SJSA1 (cell line): Measurements from ENCODE around the gene OR9I1. TPM values are rescaled to one million over a fixed set of nuclear protein-coding genes. Genes with fewer than 3 reads are reported as not detected.

ENCODE experiments used
- DNase-seq, 2 experiments: peaks; one replicate each; pipeline ENCODE4 v3.0.0-alpha.2; 2015 to 2020; ENCODE audit warnings: low spot score in 2 of 2, low read depth in 1 of 2
- H3K27ac ChIP-seq: fragments of 250-450 bp; sonication (Bioruptor Pico); 2 replicates; pipeline ENCODE4 v1.5.1; 2020; ENCODE audit warnings: mild to moderate bottlenecking, moderate library complexity
- H3K27me3 ChIP-seq: fragments of 250-450 bp; sonication (Bioruptor Pico); replicated peaks from 2 replicates; pipeline ENCODE4 v1.5.1; 2020; ENCODE audit warnings: mild to moderate bottlenecking, moderate library complexity
- H3K36me3 ChIP-seq: fragments of 250-450 bp; sonication (Bioruptor Pico); 2 replicates; pipeline ENCODE4 v1.5.1; 2020; ENCODE audit warnings: mild to moderate bottlenecking
- H3K4me1 ChIP-seq: fragments of 250-450 bp; sonication (Bioruptor Pico); replicated peaks from 2 replicates; pipeline ENCODE4 v1.6.1; 2021; ENCODE audit warnings: mild to moderate bottlenecking
- H3K4me3 ChIP-seq: fragments of 250-450 bp; sonication (Bioruptor Pico); 2 replicates; pipeline ENCODE4 v1.5.1; 2020; ENCODE audit warnings: mild to moderate bottlenecking
- H3K9me3 ChIP-seq: fragments of 250-450 bp; sonication (Bioruptor Pico); replicated peaks from 2 replicates; pipeline ENCODE4 v1.5.1; 2020; ENCODE audit warnings: mild to moderate bottlenecking
- total RNA-seq: library from RNA; depleted of rRNA; stranded (reverse); fragments of >200 nt; shearing (Covaris generic); gene quantifications from 2 replicates; pipeline ENCODE4 v1.2.3, GENCODE V29; 2014; rRNA removed

Gene OR9I1, protein sequence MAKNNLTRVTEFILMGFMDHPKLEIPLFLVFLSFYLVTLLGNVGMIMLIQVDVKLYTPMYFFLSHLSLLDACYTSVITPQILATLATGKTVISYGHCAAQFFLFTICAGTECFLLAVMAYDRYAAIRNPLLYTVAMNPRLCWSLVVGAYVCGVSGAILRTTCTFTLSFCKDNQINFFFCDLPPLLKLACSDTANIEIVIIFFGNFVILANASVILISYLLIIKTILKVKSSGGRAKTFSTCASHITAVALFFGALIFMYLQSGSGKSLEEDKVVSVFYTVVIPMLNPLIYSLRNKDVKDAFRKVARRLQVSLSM
- total RNA-seq: not detected in 2 replicates

DNA sequence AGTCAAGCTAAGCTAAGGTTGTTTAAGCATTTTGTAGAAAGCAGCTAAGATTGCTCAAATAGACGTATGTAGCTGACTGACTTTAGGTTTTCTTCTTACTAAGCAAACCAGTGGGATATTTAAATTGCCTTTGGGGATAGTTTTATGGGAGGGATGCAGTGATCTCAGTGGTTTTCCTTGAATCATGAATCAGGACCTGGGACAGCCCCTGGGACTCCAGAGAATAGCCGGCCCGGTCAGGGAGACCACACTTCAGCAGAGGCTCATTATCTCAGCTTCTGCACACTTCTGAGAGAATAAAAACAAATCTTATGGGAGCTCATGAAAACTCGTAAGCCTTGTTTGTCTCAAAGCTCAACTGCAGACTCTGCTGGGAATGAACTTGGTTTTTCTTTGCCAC, at the start of gene OR9I1:
Gene OR9I1, minus strand, starts transcription at position 62 of the 400 bp plus-strand sequence. CDS start 6,086 bp downstream, outside the sequence.
- DNase-seq: no peak
- Histone ChIP-seq H3K4me3 (no peak within 1 kb of the TSS), H3K27ac (no peak within 1 kb of the TSS), H3K36me3 (no peaks in the 10 kb centered on the region), H3K9me3 (no peaks in the 10 kb centered on the region), H3K4me1 (no peaks in the 10 kb centered on the region), H3K27me3 (no peaks in the 10 kb centered on the region; the same call in 1 of the 2 replicates)

DNA sequence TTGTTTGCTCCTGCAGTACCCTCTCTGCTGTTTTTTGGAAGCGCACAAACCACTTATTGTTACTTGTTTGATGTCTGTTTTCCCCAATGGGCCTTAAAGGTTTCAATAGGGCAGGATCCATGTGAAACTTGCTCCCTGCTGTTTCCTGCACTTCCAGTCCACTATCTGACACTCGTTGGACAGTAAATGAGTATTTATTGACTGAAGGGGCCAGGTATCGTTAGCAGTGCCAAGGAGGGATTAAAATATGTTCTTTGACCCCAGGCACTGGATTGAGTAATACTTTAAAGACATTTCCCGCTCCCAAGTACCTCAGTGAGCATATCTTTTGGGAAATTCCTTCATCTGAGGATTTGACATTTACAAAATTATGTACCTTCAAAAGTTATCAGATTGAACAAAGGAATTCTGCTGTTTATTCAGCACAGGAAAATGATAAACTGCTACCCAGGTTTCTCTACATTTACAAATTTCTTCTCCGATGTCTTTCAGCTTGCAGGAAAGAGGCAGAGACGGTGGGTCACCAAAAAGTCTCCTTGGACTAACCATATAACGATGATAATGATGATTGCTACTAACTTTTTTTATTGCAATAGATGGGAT, 40.3 kb upstream of the OR9I1 start:
- no peaks in the 10 kb centered on the region; the same call in 1 of the 2 replicates for H3K27me3 ChIP-seq
- H3K27ac ChIP-seq: no peak overlapping the region
- H3K4me1 ChIP-seq: no peaks in the 10 kb centered on the region
- no peak for DNase-seq
- H3K4me3 ChIP-seq: no peak overlapping the region
- no peaks in the 10 kb centered on the region for H3K36me3 ChIP-seq
- H3K9me3 ChIP-seq: no peaks in the 10 kb centered on the region

DNA sequence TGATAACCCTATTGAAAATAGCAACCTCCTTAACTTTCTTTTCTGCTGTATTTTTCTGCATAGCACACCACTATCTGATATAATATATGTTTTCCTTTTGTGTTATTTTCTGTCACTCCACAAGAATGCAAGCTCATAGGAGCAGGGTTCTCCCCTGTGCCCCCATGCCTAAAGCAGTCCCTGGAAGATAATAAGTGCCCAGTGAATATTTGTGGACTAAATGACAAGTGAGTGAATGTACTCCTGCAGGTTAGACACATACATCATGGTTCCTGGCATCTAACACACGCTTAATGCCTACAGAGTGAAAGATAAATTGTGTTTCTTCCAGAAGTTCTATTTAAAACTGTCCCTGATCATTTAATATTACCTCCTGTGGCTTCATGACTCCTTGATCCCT, 39.7 kb upstream of the OR9I1 start:
- H3K27me3 ChIP-seq: no peaks in the 10 kb centered on the region; the same call in 1 of the 2 replicates
- no peak for DNase-seq
- H3K27ac ChIP-seq: no peak overlapping the region
- no peak overlapping the region for H3K4me3 ChIP-seq
- H3K9me3 ChIP-seq: no peaks in the 10 kb centered on the region
- no peaks in the 10 kb centered on the region for H3K4me1 ChIP-seq
- H3K36me3 ChIP-seq: no peaks in the 10 kb centered on the region

GRCh38 chr11:58164389-58164788, 39.1 kb upstream of the OR9I1 start:
- no peaks in the 10 kb centered on the region for H3K36me3 ChIP-seq
- H3K27ac ChIP-seq: no peak overlapping the region
- no peaks in the 10 kb centered on the region for H3K4me1 ChIP-seq
- H3K9me3 ChIP-seq: no peaks in the 10 kb centered on the region
- no peaks in the 10 kb centered on the region; the same call in 1 of the 2 replicates for H3K27me3 ChIP-seq
- no peak for DNase-seq
- H3K4me3 ChIP-seq: no peak overlapping the region

GRCh38 chr11:58152781-58153180, 27.5 kb upstream of the OR9I1 start:
- Histone ChIP-seq H3K27me3 (0 out of 2 replicates have a peak, but pooled peaks cover 3% of the 10 kb centered on the region), H3K4me3 (no peak overlapping the region), H3K27ac (no peak overlapping the region), H3K4me1 (no peaks in the 10 kb centered on the region), H3K36me3 (no peaks in the 10 kb centered on the region), H3K9me3 (no peaks in the 10 kb centered on the region)
- DNase-seq: no peak

GRCh38 chr11:58142761-58143160, 17.4 kb upstream of the OR9I1 start:
- no peaks in the 10 kb centered on the region for H3K9me3 ChIP-seq
- H3K4me1 ChIP-seq: no peaks in the 10 kb centered on the region
- DNase-seq: no peak
- H3K36me3 ChIP-seq: no peaks in the 10 kb centered on the region
- no peaks in the 10 kb centered on the region for H3K27me3 ChIP-seq
- H3K27ac ChIP-seq: no peak overlapping the region
- no peak overlapping the region for H3K4me3 ChIP-seq

- no peak for DNase-seq
- H3K4me3 ChIP-seq: no peak overlapping the region
- no peak overlapping the region for H3K27ac ChIP-seq
- no peaks in the 10 kb centered on the region for H3K36me3 ChIP-seq
- no peaks in the 10 kb centered on the region for H3K4me1 ChIP-seq
- no peaks in the 10 kb centered on the region for H3K9me3 ChIP-seq
- H3K27me3 ChIP-seq: no peaks in the 10 kb centered on the region
Observed at GRCh38 chr11:58135171-58135570, 9.8 kb upstream of the OR9I1 start.

DNA sequence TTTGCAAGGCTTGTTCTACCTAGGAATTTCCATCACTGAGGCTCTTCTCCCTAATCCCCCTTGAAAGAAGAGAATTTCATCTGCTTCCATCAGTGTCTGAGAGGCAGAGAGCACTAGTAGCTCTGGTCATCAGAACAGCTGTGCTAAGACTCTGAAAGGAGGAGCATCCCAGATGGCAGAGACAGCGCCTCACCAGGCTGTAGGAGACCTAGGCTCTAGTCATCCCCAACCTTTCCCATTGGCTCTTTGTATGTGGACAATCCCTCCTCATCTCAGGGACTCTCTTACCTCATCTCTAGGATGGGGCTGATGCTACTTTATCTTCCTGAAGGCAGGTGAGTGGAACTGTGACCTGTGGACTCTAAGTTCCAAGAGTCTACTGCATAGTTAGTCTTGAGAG, 8.8 kb upstream of the OR9I1 start:
- no peak for DNase-seq
- H3K4me1 ChIP-seq: no peaks in the 10 kb centered on the region
- H3K27me3 ChIP-seq: no peaks in the 10 kb centered on the region
- no peak overlapping the region for H3K4me3 ChIP-seq
- H3K27ac ChIP-seq: no peak overlapping the region
- no peaks in the 10 kb centered on the region for H3K36me3 ChIP-seq
- H3K9me3 ChIP-seq: no peaks in the 10 kb centered on the region

DNA sequence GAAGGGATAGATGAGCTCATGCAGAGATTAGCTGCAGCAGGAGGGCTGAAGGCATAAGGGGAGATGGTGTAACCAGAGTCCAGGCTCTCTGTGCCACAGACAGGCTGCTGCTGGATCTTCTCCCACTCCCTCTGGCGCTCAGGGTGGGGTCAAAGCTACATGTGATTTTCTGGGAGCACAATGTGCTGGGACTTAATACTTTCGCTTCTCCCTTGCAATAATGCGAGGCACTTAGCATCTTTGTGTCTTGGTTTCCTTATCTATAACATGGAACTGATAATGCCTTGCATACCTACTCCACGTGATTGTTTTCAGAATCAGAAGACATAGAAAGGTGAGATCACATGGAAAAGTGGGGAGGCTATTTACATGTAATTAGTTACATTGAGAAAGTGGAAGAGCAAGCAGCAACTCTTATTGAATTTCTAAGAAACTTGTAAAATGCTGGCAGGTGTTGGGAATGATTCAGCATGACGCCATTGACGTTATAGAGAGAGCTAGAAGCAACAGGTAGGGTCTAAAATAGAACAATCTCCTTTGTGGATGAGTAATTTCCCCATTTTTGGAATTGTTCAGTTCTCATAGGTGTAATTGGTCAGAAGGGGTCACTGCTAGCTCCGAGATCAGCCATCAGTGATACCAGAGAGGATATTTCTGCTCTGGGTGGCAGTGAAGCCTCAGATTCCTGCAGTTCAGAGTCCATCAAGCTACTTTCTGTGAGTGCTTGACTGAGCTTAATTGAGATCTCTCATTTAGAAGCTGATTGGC, 8.2 kb upstream of the OR9I1 start:
- Histone ChIP-seq H3K9me3 (no peaks in the 10 kb centered on the region), H3K27me3 (no peaks in the 10 kb centered on the region), H3K4me3 (no peak overlapping the region), H3K36me3 (no peaks in the 10 kb centered on the region), H3K27ac (no peak overlapping the region), H3K4me1 (no peaks in the 10 kb centered on the region)
- DNase-seq: no peak

DNA sequence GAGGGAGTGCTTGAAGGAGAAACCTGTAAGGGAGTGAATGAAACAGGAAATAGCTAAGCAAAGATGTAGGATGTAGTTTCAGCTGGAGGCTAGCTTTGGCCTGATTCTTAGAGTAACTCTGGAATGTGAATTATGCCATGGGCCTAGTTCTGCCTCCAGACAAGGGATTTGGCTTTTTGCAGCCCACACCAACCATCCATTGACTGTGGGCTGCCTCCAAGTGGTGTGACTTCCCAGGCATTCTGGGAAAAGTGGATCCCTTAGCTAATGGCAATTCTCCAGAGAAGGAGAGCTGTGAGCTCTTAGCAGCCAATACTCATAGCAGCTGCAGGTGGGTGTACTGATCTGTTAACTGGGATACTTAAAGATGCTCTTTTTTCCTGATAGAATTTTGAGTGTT, 2.0 kb upstream of the OR9I1 start:
- no peaks in the 10 kb centered on the region; the same call in 1 of the 2 replicates for H3K27me3 ChIP-seq
- H3K9me3 ChIP-seq: no peaks in the 10 kb centered on the region
- H3K4me1 ChIP-seq: no peaks in the 10 kb centered on the region
- DNase-seq: no peak
- H3K27ac ChIP-seq: no peak overlapping the region
- no peaks in the 10 kb centered on the region for H3K36me3 ChIP-seq
- H3K4me3 ChIP-seq: no peak overlapping the region

DNA sequence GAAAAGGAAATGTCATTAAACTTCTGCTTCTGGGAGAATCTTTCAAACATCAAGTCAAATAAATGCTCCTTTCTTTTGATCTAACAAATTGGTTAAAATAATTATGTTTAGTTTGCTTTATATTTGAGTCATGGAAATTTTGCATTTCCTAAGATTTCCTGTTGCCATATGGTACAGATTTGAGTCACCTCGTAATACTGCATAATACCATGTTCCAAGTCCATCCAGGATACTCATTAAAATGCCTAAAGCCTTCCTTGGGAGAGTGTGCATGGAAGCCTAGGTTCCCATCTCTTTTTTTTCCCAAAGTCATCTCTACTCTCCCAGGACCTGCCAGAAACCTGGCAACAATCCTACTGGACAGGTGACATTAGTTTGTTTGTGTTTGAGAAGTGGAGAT, 4.2 kb downstream of the OR9I1 start:
- H3K9me3 ChIP-seq: no peaks in the 10 kb centered on the region
- no peak for DNase-seq
- H3K4me1 ChIP-seq: no peaks in the 10 kb centered on the region

DNA sequence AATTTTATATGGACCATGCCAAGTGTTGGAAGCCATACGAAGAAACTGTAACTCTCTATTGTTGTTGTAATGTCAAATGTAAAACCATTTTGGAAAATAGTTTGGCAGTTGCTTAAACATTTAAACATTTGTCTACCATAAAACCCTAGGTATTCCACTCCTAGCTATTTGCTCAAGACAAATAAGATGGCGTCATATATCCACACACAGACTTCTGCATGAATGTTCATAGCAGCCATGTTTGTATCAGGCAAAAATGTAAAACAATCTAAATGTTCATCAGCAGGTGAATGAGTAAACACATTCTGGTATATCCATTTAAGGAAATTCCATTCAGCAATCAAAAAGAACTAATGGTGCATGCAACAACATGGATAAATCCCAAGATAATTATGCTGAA, 27.9 kb downstream of the OR9I1 start:
- H3K36me3 ChIP-seq: no peaks in the 10 kb centered on the region
- no peak overlapping the region for H3K27ac ChIP-seq
- no peaks in the 10 kb centered on the region for H3K9me3 ChIP-seq
- H3K4me3 ChIP-seq: no peak overlapping the region
- no peak for DNase-seq
- H3K4me1 ChIP-seq: no peaks in the 10 kb centered on the region
- no peaks in the 10 kb centered on the region for H3K27me3 ChIP-seq

More for the DNA sequence above, 4.2 kb downstream of the OR9I1 start:
- Histone ChIP-seq H3K27me3 (no peaks in the 10 kb centered on the region; the same call in 1 of the 2 replicates), H3K4me3 (no peak overlapping the region), H3K36me3 (no peaks in the 10 kb centered on the region), H3K27ac (no peak overlapping the region)

- Histone ChIP-seq H3K27ac (no peak overlapping the region), H3K9me3 (no peaks in the 10 kb centered on the region), H3K4me3 (no peak overlapping the region), H3K4me1 (no peaks in the 10 kb centered on the region), H3K27me3 (no peaks in the 10 kb centered on the region), H3K36me3 (no peaks in the 10 kb centered on the region)
- no peak for DNase-seq
Observed at GRCh38 chr11:58086528-58086927, 38.8 kb downstream of the OR9I1 start.

DNA sequence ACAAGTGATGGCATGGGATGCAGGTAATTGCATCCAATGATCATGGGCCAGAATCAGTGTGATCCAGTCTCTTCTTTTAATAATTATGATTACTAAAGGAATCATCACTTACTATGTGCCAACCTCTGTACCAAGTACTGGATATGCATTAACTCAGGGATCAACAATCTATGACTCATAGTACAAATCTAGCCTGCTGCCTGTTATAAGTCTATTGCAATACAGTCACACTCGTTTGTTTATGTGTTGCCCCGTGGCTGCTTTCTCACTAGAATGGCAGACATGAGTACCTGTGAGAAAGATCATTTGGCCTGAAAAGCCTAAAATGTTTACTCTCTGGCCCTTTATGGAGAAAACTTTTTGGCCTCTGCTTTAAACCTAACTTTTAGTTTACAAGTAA, 49.5 kb downstream of the OR9I1 start:
- DNase-seq: no peak
- H3K9me3 ChIP-seq: no peaks in the 10 kb centered on the region

More for the DNA sequence above, 49.5 kb downstream of the OR9I1 start:
- H3K27ac ChIP-seq: no peak overlapping the region
- no peaks in the 10 kb centered on the region for H3K36me3 ChIP-seq
- no peak overlapping the region for H3K4me3 ChIP-seq
- H3K4me1 ChIP-seq: no peaks in the 10 kb centered on the region
- no peaks in the 10 kb centered on the region; the same call in 1 of the 2 replicates for H3K27me3 ChIP-seq
